Endodermal cell (in vitro differentiated cells): ENCODE measurements around the gene RPGRIP1. TPM values are rescaled to one million over a fixed set of nuclear protein-coding genes. Genes with fewer than 3 reads are reported as not detected.
A peak's percentile ranks its signal among the peaks of the same experiment; 100 is the strongest.

Experiments
- DNase-seq: peaks from one replicate; pipeline ENCODE4 v3.0.0-alpha.2; 2017
- H3K27ac ChIP-seq: 2 replicates; pipeline ENCODE4 v1.5.1; 2013; ENCODE audit warnings: mild to moderate bottlenecking, low read depth, low read length, moderate library complexity
- H3K27me3 ChIP-seq: 2 replicates; pipeline ENCODE4 v1.6.1; 2013; ENCODE audit warnings: mild to moderate bottlenecking, low read length, moderate library complexity; ENCODE audit not compliant: insufficient read depth, control insufficient read depth, poor library complexity, severe bottlenecking
- H3K36me3 ChIP-seq: 2 replicates; pipeline ENCODE4 v1.7.0; 2013; ENCODE audit warnings: mild to moderate bottlenecking, low read length, moderate library complexity; ENCODE audit not compliant: control insufficient read depth, insufficient read depth
- H3K4me1 ChIP-seq: one replicate; pipeline ENCODE4 v1.7.0; 2013; ENCODE audit warnings: low read length; ENCODE audit not compliant: control insufficient read depth, insufficient read depth
- H3K4me3 ChIP-seq: 2 replicates; pipeline ENCODE4 v1.5.1; 2013; ENCODE audit warnings: mild to moderate bottlenecking, low read length, moderate library complexity
- H3K9ac ChIP-seq: 2 replicates; pipeline ENCODE4 v1.6.1; 2013; ENCODE audit warnings: mild to moderate bottlenecking, low read length, moderate library complexity; ENCODE audit not compliant: poor library complexity, severe bottlenecking; ENCODE audit errors: extremely low read depth
- H3K9me3 ChIP-seq: 2 replicates; pipeline ENCODE4 v1.6.1; 2013; ENCODE audit warnings: mild to moderate bottlenecking, low read length, moderate library complexity; ENCODE audit not compliant: control insufficient read depth
- H3K27ac Mint-ChIP-seq: 2 replicates; pipeline ENCODE4 v1.8.0; 2020; ENCODE audit warnings: mixed read lengths
- H3K27me3 Mint-ChIP-seq: 2 replicates; pipeline ENCODE4 v1.8.0; 2021; ENCODE audit warnings: mild to moderate bottlenecking, mixed read lengths; ENCODE audit not compliant: insufficient read depth
- H3K36me3 Mint-ChIP-seq: 2 replicates; pipeline ENCODE4 v1.8.0; 2020; ENCODE audit warnings: low read depth, mixed read lengths
- H3K4me1 Mint-ChIP-seq: 2 replicates; pipeline ENCODE4 v1.8.0; 2020; ENCODE audit warnings: mixed read lengths
- H3K4me3 Mint-ChIP-seq: 2 replicates; pipeline ENCODE4 v1.8.0; 2020; ENCODE audit warnings: mild to moderate bottlenecking, moderate library complexity, mixed read lengths
- H3K9me3 Mint-ChIP-seq: 2 replicates; pipeline ENCODE4 v1.8.0; 2020; ENCODE audit warnings: mild to moderate bottlenecking, mixed read lengths
- CTCF ChIP-seq: fragments of 200-600 bp; sonication (generic); conservative IDR thresholded peaks from 2 replicates; pipeline ENCODE4 v1.5.0; 2021; ENCODE audit warnings: antibody characterized with exemption, mild to moderate bottlenecking
- WGBS, 2 experiments: methylation state at CpG; one replicate each; pipeline versions ENCODE4 v1.1.5 to v1.1.7; 2013; ENCODE audit warnings: missing lambda C conversion rate in 2 of 2, mixed read lengths in 1 of 2; ENCODE audit not compliant: insufficient coverage in 1 of 2, insufficient read length in 1 of 2; 5-methylcytosine and 5-hydroxymethylcytosine counted together
- total RNA-seq, 2 donors: library from RNA; stranded (reverse); fragmentation: NEBNext Ultra II Directional in 1 of 2; extraction: Animal tissue kit (Norgen Biotek cat#: 25700) in 1 of 2; gene quantifications; 2 replicates in 1 of 2; 3 replicates in 1 of 2; pipeline ENCODE4 v1.2.1, GENCODE V29; 2021

The RPGRIP1 gene
- total RNA-seq, 2 donors from 2014 or later: 0.29 TPM; not detected in 1

GRCh38 chr14:21256539-21257393, 23.1 kb upstream of the RPGRIP1 start:
- peak overlapping the region; percentile 8 for H3K27ac Mint-ChIP-seq

GRCh38 chr14:21257394-21257909, 22.4 kb upstream of the RPGRIP1 start:
- no peak for TF ChIP-seq CTCF
- H3K27ac ChIP-seq: no peak overlapping the region
- peaks cover 29% of the 10 kb centered on the region for H3K4me1 Mint-ChIP-seq
- no peak overlapping the region for H3K9ac ChIP-seq
- peak overlapping the region; percentile 1 for H3K4me3 ChIP-seq
- H3K9me3 Mint-ChIP-seq: no peaks in the 10 kb centered on the region
- peak; percentile 49 for DNase-seq
- no peaks in the 10 kb centered on the region for H3K27me3 ChIP-seq
- no peaks in the 10 kb centered on the region for H3K4me1 ChIP-seq
- peaks cover 88% of the 10 kb centered on the region for H3K36me3 ChIP-seq
- H3K4me3 Mint-ChIP-seq: no peak overlapping the region
- no peaks in the 10 kb centered on the region for H3K9me3 ChIP-seq
- H3K27ac Mint-ChIP-seq: peak overlapping the region; percentile 8
- WGBS, 2 experiments: 80 to 91% methylated on average over 4 to 7 of the region's 7 CpGs
- H3K36me3 Mint-ChIP-seq: peaks cover 81% of the 10 kb centered on the region
- no peaks in the 10 kb centered on the region for H3K27me3 Mint-ChIP-seq

More at GRCh38 chr14:21256539-21257393, 23.1 kb upstream of the RPGRIP1 start:
- 93 to 97% methylated on average over 9 to 10 of the region's 10 CpGs for WGBS, 2 experiments
- Histone ChIP-seq H3K27ac (no peak overlapping the region), H3K9ac (no peak overlapping the region), H3K27me3 (no peaks in the 10 kb centered on the region), H3K9me3 (peaks cover 4% of the 10 kb centered on the region), H3K4me3 (peak overlapping the region; percentile 1), H3K4me1 (no peaks in the 10 kb centered on the region), H3K36me3 (peaks cover 88% of the 10 kb centered on the region)
- H3K36me3 Mint-ChIP-seq: peaks cover 81% of the 10 kb centered on the region
- H3K4me3 Mint-ChIP-seq: no peak overlapping the region
- peaks cover 26% of the 10 kb centered on the region for H3K4me1 Mint-ChIP-seq
- peaks cover 2% of the 10 kb centered on the region for H3K9me3 Mint-ChIP-seq
- no peak for DNase-seq
- H3K27me3 Mint-ChIP-seq: no peaks in the 10 kb centered on the region
- TF ChIP-seq CTCF: no peak

GRCh38 chr14:21258005-21258888, 21.6 kb upstream of the RPGRIP1 start:
- Histone ChIP-seq H3K4me1 (no peaks in the 10 kb centered on the region), H3K27me3 (no peaks in the 10 kb centered on the region), H3K27ac (no peak overlapping the region), H3K9me3 (no peaks in the 10 kb centered on the region), H3K4me3 (peak overlapping the region; percentile 31), H3K36me3 (peaks cover 90% of the 10 kb centered on the region), H3K9ac (no peak overlapping the region)
- H3K4me1 Mint-ChIP-seq: peaks cover 33% of the 10 kb centered on the region
- H3K27ac Mint-ChIP-seq: peak overlapping the region; percentile 79
- no peak overlapping the region for H3K4me3 Mint-ChIP-seq
- H3K27me3 Mint-ChIP-seq: no peaks in the 10 kb centered on the region
- H3K9me3 Mint-ChIP-seq: no peaks in the 10 kb centered on the region
- DNase-seq: no peak
- H3K36me3 Mint-ChIP-seq: peaks cover 84% of the 10 kb centered on the region
- TF ChIP-seq CTCF: no peak
- 86 to 95% methylated on average over 8 to 10 of the region's 10 CpGs for whole genome bisulfite sequencing, 2 experiments
